Activated CD4-positive, alpha-beta T cell treated with anti-CD3 and anti-CD28 coated beads, Interleukin-2, amount 50 U/mL, for 48 hours (primary cell): ENCODE results near the gene ACSF2.

Experiments used
- DNase-seq, 2 experiments: peaks; one replicate each; pipeline ENCODE4 v3.0.0-alpha.2; 2020

Gene ACSF2

GRCh38 chr17:50502301-50502990 is 76.4 kb downstream of the ACSF2 start:
- no peak for DNase-seq

- no peak for DNase-seq
Measured at GRCh38 chr17:50505591-50506130, 79.6 kb downstream of the ACSF2 start.

GRCh38 chr17:50506298-50506697 is 80.3 kb downstream of the ACSF2 start:
- no peak for DNase-seq

- DNase-seq = peak; percentile 80 to 86
Measured at GRCh38 chr17:50507871-50508572, 82.0 kb downstream of the ACSF2 start, which contains the start of gene MYCBPAP. MYCBPAP (plus strand) TSS chr17:50508439; CDS start chr17:50508675, 236 bp downstream.

GRCh38 chr17:50508573-50509460 is 82.8 kb downstream of the ACSF2 start:
- DNase-seq = no peak

- DNase-seq = peak; percentile 64 to 67
Measured at GRCh38 chr17:50511058-50511457, 85.0 kb downstream of the ACSF2 start.

GRCh38 chr17:50513495-50513894 is 87.5 kb downstream of the ACSF2 start:
- DNase-seq = no peak

- no peak for DNase-seq
Measured at GRCh38 chr17:50514388-50514787, 88.4 kb downstream of the ACSF2 start.

GRCh38 chr17:50514936-50515702 is 89.1 kb downstream of the ACSF2 start:
- DNase-seq = no peak

- no peak for DNase-seq
Measured at GRCh38 chr17:50517011-50517410, 91.0 kb downstream of the ACSF2 start.

- DNase-seq = no peak
Measured at GRCh38 chr17:50517504-50518383, 91.7 kb downstream of the ACSF2 start.

GRCh38 chr17:50518384-50519023 is 92.5 kb downstream of the ACSF2 start:
- no peak for DNase-seq

GRCh38 chr17:50519141-50519834 is 93.3 kb downstream of the ACSF2 start:
- DNase-seq = no peak

GRCh38 chr17:50520483-50520882 is 94.5 kb downstream of the ACSF2 start:
- DNase-seq = no peak

- DNase-seq = no peak
Measured at GRCh38 chr17:50521514-50521913, 95.5 kb downstream of the ACSF2 start.

GRCh38 chr17:50522766-50523165 is 96.7 kb downstream of the ACSF2 start:
- no peak for DNase-seq

- no peak for DNase-seq
Measured at GRCh38 chr17:50523208-50523607, 97.2 kb downstream of the ACSF2 start.
